Measurements from ENCODE around the gene SDK1. TPM values are rescaled to one million over a fixed set of nuclear protein-coding genes. Genes with fewer than 3 reads are reported as not detected.
"Not testable (repeated sequence)": the region's sequence is repeated elsewhere in the genome, so short reads cannot be mapped to it uniquely, and the experiment has no call there.

Gene SDK1
- total and polyA plus RNA-seq, 2 experiments from 2014 or later: not detected

- no peaks in the 10 kb centered on the region for H3K79me2 ChIP-seq (ENCODE audit: insufficient read depth)
- no peak overlapping the region for H2AFZ ChIP-seq
- no peaks in the 10 kb centered on the region for H3K9me2 ChIP-seq (ENCODE audit: insufficient read depth)
- H3F3A ChIP-seq (ENCODE audit: insufficient read depth): no peaks in the 10 kb centered on the region
- no peak for DNase-seq
- H3K9ac ChIP-seq: no peak overlapping the region
- TF ChIP-seq EZH2phosphoT487 (IDR thresholded peaks at IDR 0.05; ENCODE audit: insufficient read depth, low read depth) (no peak), EZH2 (IDR thresholded peaks at IDR 0.05; ENCODE audit: insufficient read depth, poor library complexity, severe bottlenecking) (no peak)
- no peaks in the 10 kb centered on the region for H4K20me1 ChIP-seq (ENCODE audit: insufficient read depth)
- H3K27ac ChIP-seq: no peak overlapping the region
- H3K36me3 ChIP-seq (ENCODE audit: low read depth): no peaks in the 10 kb centered on the region
- H3K27me3 ChIP-seq (replicated peaks; ENCODE audit: insufficient read depth): no peaks in the 10 kb centered on the region
- H3K4me2 ChIP-seq (ENCODE audit: unreplicated experiment): no peak overlapping the region
- WGBS, 2 experiments (ENCODE audit: low coverage in 1 of 2, low lambda C conversion rate in 2 of 2, missing lambda C conversion rate in 2 of 2): 75 to 77% methylated on average over 6 of the region's 6 CpGs
- H3K9me3 ChIP-seq (ENCODE audit: low read depth): no peaks in the 10 kb centered on the region
- H3K4me1 ChIP-seq (ENCODE audit: insufficient read depth): no peaks in the 10 kb centered on the region
- in situ Hi-C loops (cut with MboI): no loop called here
- H3K4me3 ChIP-seq: no peak overlapping the region
Observed at GRCh38 chr7:3959364-3959763, 658.3 kb downstream of the SDK1 start.

GRCh38 chr7:3960050-3960763 lies 659.2 kb downstream of the SDK1 start:
- Histone ChIP-seq H4K20me1 (ENCODE audit: insufficient read depth) (no peaks in the 10 kb centered on the region), H3K9ac (no peak overlapping the region), H3K36me3 (ENCODE audit: low read depth) (no peaks in the 10 kb centered on the region), H3K9me3 (ENCODE audit: low read depth) (no peaks in the 10 kb centered on the region), H3K27me3 (replicated peaks; ENCODE audit: insufficient read depth) (no peaks in the 10 kb centered on the region), H3K4me2 (ENCODE audit: unreplicated experiment) (no peak overlapping the region), H3F3A (ENCODE audit: insufficient read depth) (no peaks in the 10 kb centered on the region), H3K79me2 (ENCODE audit: insufficient read depth) (no peaks in the 10 kb centered on the region), H2AFZ (no peak overlapping the region), H3K9me2 (ENCODE audit: insufficient read depth) (no peaks in the 10 kb centered on the region), H3K4me1 (ENCODE audit: insufficient read depth) (no peaks in the 10 kb centered on the region), H3K27ac (no peak overlapping the region), H3K4me3 (no peak overlapping the region)
- no peak for TF ChIP-seq EZH2phosphoT487 (IDR thresholded peaks at IDR 0.05; ENCODE audit: insufficient read depth, low read depth)
- no peak for TF ChIP-seq EZH2 (IDR thresholded peaks at IDR 0.05; ENCODE audit: insufficient read depth, poor library complexity, severe bottlenecking)
- DNase-seq: no peak
- WGBS, 2 experiments (ENCODE audit: low coverage in 1 of 2, low lambda C conversion rate in 2 of 2, missing lambda C conversion rate in 2 of 2): 58 to 67% methylated on average over 11 of the region's 11 CpGs
- in situ Hi-C loops (cut with MboI): no loop called here

DNA sequence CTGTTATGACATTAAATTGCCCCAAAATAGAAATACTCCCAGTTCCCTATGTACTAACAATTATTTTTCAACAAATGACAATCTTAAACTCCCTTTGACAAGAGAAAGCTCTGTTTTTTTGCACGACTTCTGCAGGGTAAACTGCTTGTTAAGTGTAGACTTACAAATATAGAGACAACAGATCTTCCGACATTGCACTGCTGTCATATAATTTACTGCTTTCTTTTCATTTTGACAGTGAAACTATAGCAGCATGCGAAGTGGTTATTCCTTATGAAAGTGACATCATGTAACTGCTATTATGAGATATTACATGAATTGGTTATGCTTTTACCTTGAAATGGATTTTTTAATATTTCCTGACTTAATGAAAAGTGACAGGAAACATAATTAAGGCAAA lies 659.9 kb downstream of the SDK1 start:
- WGBS, 2 experiments (ENCODE audit: low coverage in 1 of 2, low lambda C conversion rate in 2 of 2, missing lambda C conversion rate in 2 of 2): 48 to 61% methylated on average over 3 of the region's 3 CpGs

DNA sequence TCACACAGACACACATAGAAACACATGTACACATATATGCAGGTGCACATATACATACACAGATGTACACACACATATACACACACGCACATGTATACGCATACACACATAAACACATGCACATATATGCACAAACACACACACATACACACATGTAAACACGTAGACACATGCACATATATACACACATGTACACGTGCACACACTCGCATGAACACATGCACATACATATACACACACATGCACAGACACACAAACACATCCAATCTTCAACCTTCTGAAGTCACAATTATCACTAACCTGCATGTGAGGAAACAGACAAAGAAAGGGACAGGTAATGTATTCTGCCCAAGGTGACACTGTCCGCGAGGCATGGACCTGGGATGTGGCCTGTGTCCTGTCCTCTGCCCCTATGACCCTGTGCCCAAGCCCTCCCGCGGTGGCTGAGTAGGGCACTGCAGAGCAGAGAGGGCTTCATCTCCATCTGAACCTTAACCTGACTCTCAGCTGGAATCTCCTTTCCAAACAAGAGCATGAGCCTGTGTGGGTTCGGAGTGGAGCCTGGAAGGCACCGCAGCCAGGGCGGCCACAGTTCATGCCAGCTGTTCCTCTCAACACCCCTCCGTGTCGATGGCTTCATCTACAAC lies 660.9 kb downstream of the SDK1 start:
- Histone ChIP-seq H3K36me3 (ENCODE audit: low read depth) (no peaks in the 10 kb centered on the region), H3K4me1 (ENCODE audit: insufficient read depth) (no peaks in the 10 kb centered on the region), H3K9me2 (ENCODE audit: insufficient read depth) (no peaks in the 10 kb centered on the region), H2AFZ (no peak overlapping the region), H3K27me3 (replicated peaks; ENCODE audit: insufficient read depth) (no peaks in the 10 kb centered on the region), H4K20me1 (ENCODE audit: insufficient read depth) (no peaks in the 10 kb centered on the region), H3K9ac (no peak overlapping the region), H3K79me2 (ENCODE audit: insufficient read depth) (no peaks in the 10 kb centered on the region), H3K27ac (no peak overlapping the region), H3K4me2 (ENCODE audit: unreplicated experiment) (no peak overlapping the region), H3F3A (ENCODE audit: insufficient read depth) (no peaks in the 10 kb centered on the region), H3K4me3 (no peak overlapping the region), H3K9me3 (ENCODE audit: low read depth) (no peaks in the 10 kb centered on the region)
- no peak for DNase-seq
- in situ Hi-C loops (cut with MboI): no loop called here
- WGBS, 2 experiments (ENCODE audit: low coverage in 1 of 2, low lambda C conversion rate in 2 of 2, missing lambda C conversion rate in 2 of 2): 76 to 80% methylated on average over 14 of the region's 14 CpGs
- TF ChIP-seq EZH2phosphoT487 (IDR thresholded peaks at IDR 0.05; ENCODE audit: insufficient read depth, low read depth): no peak
- no peak for TF ChIP-seq EZH2 (IDR thresholded peaks at IDR 0.05; ENCODE audit: insufficient read depth, poor library complexity, severe bottlenecking)

More for the DNA sequence above, 659.9 kb downstream of the SDK1 start:
- no peak for DNase-seq
- no peaks in the 10 kb centered on the region for H3K9me2 ChIP-seq (ENCODE audit: insufficient read depth)
- in situ Hi-C loops (cut with MboI): no loop called here
- no peaks in the 10 kb centered on the region for H3K79me2 ChIP-seq (ENCODE audit: insufficient read depth)
- H3F3A ChIP-seq (ENCODE audit: insufficient read depth): no peaks in the 10 kb centered on the region
- H3K4me3 ChIP-seq: no peak overlapping the region
- H3K4me1 ChIP-seq (ENCODE audit: insufficient read depth): no peaks in the 10 kb centered on the region
- no peak overlapping the region for H2AFZ ChIP-seq
- no peaks in the 10 kb centered on the region for H3K36me3 ChIP-seq (ENCODE audit: low read depth)
- H3K27me3 ChIP-seq (replicated peaks; ENCODE audit: insufficient read depth): no peaks in the 10 kb centered on the region
- no peak overlapping the region for H3K4me2 ChIP-seq (ENCODE audit: unreplicated experiment)
- H3K27ac ChIP-seq: no peak overlapping the region
- H3K9ac ChIP-seq: no peak overlapping the region
- no peaks in the 10 kb centered on the region for H4K20me1 ChIP-seq (ENCODE audit: insufficient read depth)
- TF ChIP-seq EZH2phosphoT487 (IDR thresholded peaks at IDR 0.05; ENCODE audit: insufficient read depth, low read depth): no peak
- TF ChIP-seq EZH2 (IDR thresholded peaks at IDR 0.05; ENCODE audit: insufficient read depth, poor library complexity, severe bottlenecking): no peak
- no peaks in the 10 kb centered on the region for H3K9me3 ChIP-seq (ENCODE audit: low read depth)

GRCh38 chr7:3963768-3964167 lies 662.7 kb downstream of the SDK1 start:
- H3K9me3 ChIP-seq (ENCODE audit: low read depth); H3K4me2 ChIP-seq (ENCODE audit: unreplicated experiment); H3K27ac ChIP-seq; H3K27me3 ChIP-seq (replicated peaks; ENCODE audit: insufficient read depth); H3K4me3 ChIP-seq; H3F3A ChIP-seq (ENCODE audit: insufficient read depth); H3K9me2 ChIP-seq (ENCODE audit: insufficient read depth); H2AFZ ChIP-seq; H3K36me3 ChIP-seq (ENCODE audit: low read depth); H3K79me2 ChIP-seq (ENCODE audit: insufficient read depth); H4K20me1 ChIP-seq (ENCODE audit: insufficient read depth); in situ Hi-C loops (cut with MboI); DNase-seq; H3K4me1 ChIP-seq (ENCODE audit: insufficient read depth); H3K9ac ChIP-seq: not testable (repeated sequence)
- 75 to 80% methylated on average over 11 of the region's 11 CpGs for WGBS, 2 experiments (ENCODE audit: low coverage in 1 of 2, low lambda C conversion rate in 2 of 2, missing lambda C conversion rate in 2 of 2)

Measured in GM23248 (cell line).